Measurements from ENCODE around the gene SMYD5. TPM values are rescaled to one million over a fixed set of nuclear protein-coding genes. Genes with fewer than 3 reads are reported as not detected.

SMYD5 gene
- total RNA-seq, 1 donor from 2014 or later, result 10.1 TPM

GRCh38 chr2:73237168-73237567, 23.1 kb downstream of the SMYD5 start:
- Histone ChIP-seq H3K4me3 (no peak overlapping the region), H3K27ac (no peak overlapping the region), H3K4me1 (peaks cover 4 to 5% of the 10 kb centered on the region in 2 donors), H3K36me3 (peaks cover 14 to 29% of the 10 kb centered on the region in 2 donors), H3K27me3 (no peaks in the 10 kb centered on the region), H3K9me3 (no peaks in the 10 kb centered on the region)
- no peak for DNase-seq (ENCODE audit: low spot score in 2 of 2)
- intact Hi-C loops (cut with DNase I), result loop anchor here (10.0 kb wide), 1 partner anchor 688 kb away; the partner anchor contains the start of gene DGUOK
- TF ChIP-seq CTCF (IDR thresholded peaks at IDR 0.05), result no peak

GRCh38 chr2:73238149-73238548, 24.1 kb downstream of the SMYD5 start:
- intact Hi-C loops (cut with DNase I), result loop anchor here (10.0 kb wide), 1 partner anchor 687 kb away; the partner anchor contains the start of gene DGUOK
- Histone ChIP-seq H3K4me1 (peaks cover 0 to 2% of the 10 kb centered on the region in 2 donors), H3K9me3 (no peaks in the 10 kb centered on the region), H3K27me3 (no peaks in the 10 kb centered on the region), H3K4me3 (no peak overlapping the region), H3K36me3 (peaks cover 19 to 36% of the 10 kb centered on the region in 2 donors), H3K27ac (no peak overlapping the region)
- no peak for TF ChIP-seq CTCF (IDR thresholded peaks at IDR 0.05)
- no peak for DNase-seq (ENCODE audit: low spot score in 2 of 2)

GRCh38 chr2:73238976-73239375, 24.9 kb downstream of the SMYD5 start:
- DNase-seq (ENCODE audit: low spot score in 2 of 2), result no peak
- Histone ChIP-seq H3K4me1 (peaks cover 0 to 2% of the 10 kb centered on the region in 2 donors), H3K27me3 (no peaks in the 10 kb centered on the region), H3K9me3 (no peaks in the 10 kb centered on the region), H3K4me3 (no peak overlapping the region), H3K36me3 (peaks cover 24 to 43% of the 10 kb centered on the region in 2 donors), H3K27ac (no peak overlapping the region)
- intact Hi-C loops (cut with DNase I), result loop anchor here (10.0 kb wide), 1 partner anchor 686 kb away; the partner anchor contains the start of gene DGUOK
- TF ChIP-seq CTCF (IDR thresholded peaks at IDR 0.05), result no peak

- Histone ChIP-seq H3K27me3 (no peaks in the 10 kb centered on the region), H3K27ac (no peak overlapping the region), H3K9me3 (no peaks in the 10 kb centered on the region), H3K4me3 (no peak overlapping the region), H3K4me1 (peaks cover 0 to 2% of the 10 kb centered on the region in 2 donors), H3K36me3 (peaks cover 32 to 51% of the 10 kb centered on the region in 2 donors)
- no peak for DNase-seq (ENCODE audit: low spot score in 2 of 2)
- intact Hi-C loops (cut with DNase I), result loop anchor here (10.0 kb wide), 1 partner anchor 685 kb away; the partner anchor contains the start of gene DGUOK
- no peak for TF ChIP-seq CTCF (IDR thresholded peaks at IDR 0.05)
Measured at GRCh38 chr2:73239776-73240175, 25.7 kb downstream of the SMYD5 start.

GRCh38 chr2:73243884-73244570, 30.0 kb downstream of the SMYD5 start:
- DNase-seq (ENCODE audit: low spot score in 2 of 2), result no peak
- no peak for TF ChIP-seq CTCF (IDR thresholded peaks at IDR 0.05)
- no peaks in the 10 kb centered on the region for H3K4me1 ChIP-seq
- H3K27me3 ChIP-seq, result no peaks in the 10 kb centered on the region
- no peak overlapping the region for H3K4me3 ChIP-seq
- intact Hi-C loops (cut with DNase I), result no loop called here
- H3K9me3 ChIP-seq, result no peaks in the 10 kb centered on the region
- no peak overlapping the region for H3K27ac ChIP-seq
- peaks cover 74 to 94% of the 10 kb centered on the region in 2 donors for H3K36me3 ChIP-seq
